IMR-90 (cell line): ENCODE data around the gene TENM4. TPM values are rescaled to one million over a fixed set of nuclear protein-coding genes. Genes with fewer than 3 reads are reported as not detected.

ENCODE experiments used
- ATAC-seq: fragments of 200-7000 bp; cut with Tn5 transposase; 2 replicates; pipeline ENCODE4 v1.9.1; 2020; ENCODE audit warnings: low read depth, mild to moderate bottlenecking, moderate library complexity
- BruUV-seq: library from RNA; stranded (reverse); fragments of 400-500 nt; replicated peaks from 2 replicates; lab custom pipeline; 2021; lab: Mats Ljungman, UMichigan
- CTCF ChIA-PET: fragments of 300-600 bp; formaldehyde crosslinking; extraction: SDS; loops from one replicate; lab custom pipeline; 2021; ENCODE audit warnings: antibody characterized with exemption; lab: Yijun Ruan, JAX
- POLR2A ChIA-PET: fragments of 300-600 bp; sonication (Branson Sonifier 250); formaldehyde crosslinking; loops from one replicate; lab custom pipeline; 2022; ENCODE audit warnings: antibody characterized with exemption; ENCODE audit not compliant: unreplicated experiment; lab: Charles Lee
- DNase-seq: peaks from one replicate; pipeline ENCODE4 v3.0.0; 2013
- H2AFZ ChIP-seq: replicated peaks from 2 replicates; pipeline ENCODE3; 2013; ENCODE audit warnings: low read length, mild to moderate bottlenecking; ENCODE audit not compliant: poor library complexity
- H2AK5ac ChIP-seq: 2 replicates; pipeline ENCODE4 v1.6.1; 2013; ENCODE audit warnings: low read depth, low read length, inconsistent platforms
- H2AK9ac ChIP-seq: replicated peaks from 2 replicates; pipeline ENCODE3; 2013; ENCODE audit warnings: mild to moderate bottlenecking, low read depth, low read length, moderate library complexity; ENCODE audit not compliant: poor library complexity
- H2BK120ac ChIP-seq: 2 replicates; pipeline ENCODE4 v1.6.1; 2013; ENCODE audit warnings: low read depth, low read length, inconsistent platforms
- H2BK15ac ChIP-seq: 3 replicates; pipeline ENCODE4 v1.6.1; 2013; ENCODE audit warnings: low read depth, low read length, inconsistent platforms
- H2BK20ac ChIP-seq: 2 replicates; pipeline ENCODE4 v1.6.1; 2013; ENCODE audit warnings: low read depth, mild to moderate bottlenecking, inconsistent platforms, low read length, moderate library complexity
- H2BK5ac ChIP-seq: 2 replicates; pipeline ENCODE4 v1.6.1; 2013; ENCODE audit warnings: mild to moderate bottlenecking, low read depth, low read length, inconsistent platforms; ENCODE audit not compliant: poor library complexity, severe bottlenecking
- H3K14ac ChIP-seq: replicated peaks from 2 replicates; pipeline ENCODE4 v1.6.1; 2013; ENCODE audit warnings: low read depth, low read length, inconsistent platforms
- H3K18ac ChIP-seq: 2 replicates; pipeline ENCODE4 v1.6.1; 2013; ENCODE audit warnings: low read depth, low read length, control low read depth
- H3K23ac ChIP-seq: 2 replicates; pipeline ENCODE4 v1.6.1; 2013; ENCODE audit warnings: low read depth, low read length, inconsistent platforms
- H3K27ac ChIP-seq: 2 replicates; pipeline ENCODE4 v1.5.1; 2013; ENCODE audit warnings: mild to moderate bottlenecking, control low read depth, low read length; ENCODE audit not compliant: insufficient read depth
- H3K27me3 ChIP-seq: 2 replicates; pipeline ENCODE4 v1.6.1; 2013; ENCODE audit warnings: low read length; ENCODE audit not compliant: control insufficient read depth, insufficient read depth
- H3K36me3 ChIP-seq: 2 replicates; pipeline ENCODE4 v1.6.1; 2013; ENCODE audit warnings: low read length, mixed read lengths; ENCODE audit not compliant: control insufficient read depth, insufficient read depth
- H3K4ac ChIP-seq: 2 replicates; pipeline ENCODE4 v1.6.1; 2013; ENCODE audit warnings: low read depth, low read length, inconsistent platforms
- H3K4me1 ChIP-seq: 2 replicates; pipeline ENCODE4 v1.6.1; 2013; ENCODE audit warnings: low read length, mixed read lengths; ENCODE audit not compliant: control insufficient read depth, insufficient read depth
- H3K4me2 ChIP-seq: 2 replicates; pipeline ENCODE4 v1.6.1; 2013; ENCODE audit warnings: low read depth, mild to moderate bottlenecking, control low read depth, low read length, moderate library complexity
- H3K4me3 ChIP-seq: 2 replicates; pipeline ENCODE4 v1.5.1; 2013; ENCODE audit warnings: low read depth, mild to moderate bottlenecking, control low read depth, low read length, moderate library complexity; ENCODE audit not compliant: insufficient read depth
- H3K56ac ChIP-seq: 2 replicates; pipeline ENCODE4 v1.6.1; 2013; ENCODE audit warnings: low read length, inconsistent platforms; ENCODE audit not compliant: insufficient read depth; ENCODE audit errors: extremely low read depth
- H3K79me1 ChIP-seq, 2 experiments: 2 replicates each; pipeline ENCODE4 v1.6.1; 2013; ENCODE audit warnings: low read length in 2 of 2, inconsistent platforms in 1 of 2, low read depth in 1 of 2
- H3K9ac ChIP-seq: 2 replicates; pipeline ENCODE4 v1.6.1; 2013; ENCODE audit warnings: low read depth, low read length, control low read depth
- H3K9me1 ChIP-seq: 2 replicates; pipeline ENCODE4 v1.6.1; 2013; ENCODE audit warnings: low read length, inconsistent platforms; ENCODE audit not compliant: insufficient read depth
- H3K9me3 ChIP-seq: 2 replicates; pipeline ENCODE4 v1.6.1; 2013; ENCODE audit warnings: low read length; ENCODE audit not compliant: control insufficient read depth, insufficient read depth
- H4K20me1 ChIP-seq: 2 replicates; pipeline ENCODE4 v1.6.1; 2013; ENCODE audit warnings: low read length, inconsistent platforms; ENCODE audit not compliant: insufficient read depth
- H4K5ac ChIP-seq: 2 replicates; pipeline ENCODE4 v1.6.1; 2013; ENCODE audit warnings: mild to moderate bottlenecking, low read depth, low read length, control low read depth
- H4K8ac ChIP-seq, 2 experiments: 2 replicates each; pipeline ENCODE4 v1.6.1; 2013; ENCODE audit warnings: low read depth in 2 of 2, low read length in 2 of 2, control low read depth in 1 of 2, inconsistent platforms in 1 of 2
- H4K91ac ChIP-seq: 2 replicates; pipeline ENCODE4 v1.6.1; 2013; ENCODE audit warnings: low read depth, low read length, inconsistent platforms; ENCODE audit not compliant: insufficient read depth
- BHLHE40 ChIP-seq: fragments of 150-350 bp; IDR thresholded peaks from 2 replicates; pipeline ENCODE4 v1.6.1; 2016; ENCODE audit warnings: mild to moderate bottlenecking, low read depth, low read length
- CEBPB ChIP-seq: IDR thresholded peaks from 2 replicates; pipeline ENCODE4 v1.6.1; 2012; ENCODE audit warnings: low read depth, low read length, improper control_type of control experiment
- FOS ChIP-seq: fragments of 150-350 bp; IDR thresholded peaks from 2 replicates; pipeline ENCODE4 v1.6.1; 2016; ENCODE audit warnings: low read depth, low read length
- MAZ ChIP-seq: IDR thresholded peaks from 2 replicates; pipeline ENCODE4 v1.6.1; 2012; ENCODE audit warnings: low read depth, mild to moderate bottlenecking, low read length, improper control_type of control experiment, moderate library complexity, borderline replicate concordance
- MXI1 ChIP-seq: IDR thresholded peaks from 2 replicates; pipeline ENCODE4 v1.6.1; 2012; ENCODE audit warnings: low read depth, mild to moderate bottlenecking, low read length, moderate library complexity, borderline replicate concordance
- NFE2L2 ChIP-seq: fragments of 150-350 bp; IDR thresholded peaks from 2 replicates; pipeline ENCODE4 v1.6.1; 2016; ENCODE audit warnings: low read depth, mild to moderate bottlenecking, low read length
- POLR2A ChIP-seq: IDR thresholded peaks from 2 replicates; pipeline ENCODE4 v1.6.1; 2012; ENCODE audit warnings: mild to moderate bottlenecking, low read depth, low read length
- RAD21 ChIP-seq: IDR thresholded peaks from 2 replicates; pipeline ENCODE4 v1.6.1; 2012; ENCODE audit warnings: low read length, improper control_type of control experiment
- RCOR1 ChIP-seq: IDR thresholded peaks from 2 replicates; pipeline ENCODE4 v1.6.1; 2012; ENCODE audit warnings: mild to moderate bottlenecking, low read length, improper control_type of control experiment; ENCODE audit not compliant: insufficient replicate concordance
- RFX5 ChIP-seq: IDR thresholded peaks from 2 replicates; pipeline ENCODE4 v1.8.0; 2012; ENCODE audit warnings: low read depth, mild to moderate bottlenecking, low read length, moderate library complexity
- WGBS, 2 experiments: methylation state at CpG; one replicate each; pipeline versions ENCODE4 v1.1.5 to v1.1.7; 2013; ENCODE audit warnings: missing lambda C conversion rate in 2 of 2; ENCODE audit not compliant: insufficient read length in 1 of 2; ENCODE audit errors: extremely low coverage in 2 of 2; 5-methylcytosine and 5-hydroxymethylcytosine counted together
- dilution Hi-C: fragments of 300-500 bp; cut with HindIII; formaldehyde crosslinking; loops from one replicate; pipeline ENCODE4 v1.14.3; 2018; ENCODE audit warnings: low sequenced_read_pairs; ENCODE audit not compliant: unreplicated experiment
- in situ Hi-C: fragments of 300-500 bp; cut with MboI; formaldehyde crosslinking; loops from 3 replicates; pipeline ENCODE4 v1.14.3; 2019; ENCODE audit warnings: low sequenced_read_pairs, inconsistent platforms, mixed read lengths
- intact Hi-C: fragments of 100-400 bp; cut with micrococcal nuclease; formaldehyde crosslinking; loops from 2 replicates; pipeline ENCODE4 v1.10.0; 2022
- polyA plus RNA-seq, 3 experiments: library from polyadenylated mRNA; depleted of rRNA; stranded (reverse); fragments of >200 nt; gene quantifications; 2 replicates each; pipeline ENCODE4 v1.2.3, GENCODE V29; 2012; ENCODE audit warnings: low replicate concordance in 1 of 3
- total RNA-seq: library from RNA; depleted of rRNA; stranded (reverse); fragments of >200 nt; gene quantifications from 2 replicates; pipeline ENCODE4 v1.2.3, GENCODE V29; 2012
- TF ChIP-seq, protein P1 (sequence below): fragments of 150-350 bp; IDR thresholded peaks from 2 replicates; pipeline ENCODE4 v1.6.1; 2017; ENCODE audit warnings: mild to moderate bottlenecking, antibody characterized with exemption, low read length, low read depth
- TF ChIP-seq, protein P2 (sequence below): fragments of 150-350 bp; IDR thresholded peaks from 2 replicates; pipeline ENCODE4 v1.6.1; 2016; ENCODE audit warnings: low read depth, mild to moderate bottlenecking, low read length, moderate library complexity, borderline replicate concordance
- TF ChIP-seq, protein P3 (sequence below): conservative IDR thresholded peaks from 2 replicates; pipeline ENCODE4 v1.5.1; 2012; ENCODE audit warnings: mild to moderate bottlenecking, low read depth, low read length, improper control_type of control experiment

Gene TENM4
- total and polyA plus RNA-seq, 2 of the 4 experiments (the other 2 are of a cell fraction) = 7.4 to 9.0 TPM

DNA sequence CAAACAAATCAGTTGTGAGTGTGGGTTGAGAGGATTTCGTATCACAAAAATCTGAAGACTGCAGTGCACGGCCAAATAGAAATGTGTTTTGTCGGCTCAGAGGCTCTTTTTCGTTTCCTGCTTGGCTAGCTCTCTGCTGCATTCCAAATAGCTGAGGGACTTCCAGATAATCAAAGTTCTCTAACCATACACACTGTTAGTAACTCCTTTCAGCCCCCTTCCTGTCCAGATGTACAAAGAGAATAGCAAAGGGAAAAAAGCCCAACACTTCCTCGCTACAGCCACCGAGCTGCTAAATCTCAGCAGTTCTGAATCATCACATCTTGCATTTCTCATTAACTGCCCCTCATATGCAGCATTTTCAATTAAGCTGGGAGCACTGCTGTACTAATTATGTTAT is 203.1 kb downstream of the TENM4 start (continued):
- peak; percentile 46; the same call in 1 of the 2 replicates for TF ChIP-seq MAZ

DNA sequence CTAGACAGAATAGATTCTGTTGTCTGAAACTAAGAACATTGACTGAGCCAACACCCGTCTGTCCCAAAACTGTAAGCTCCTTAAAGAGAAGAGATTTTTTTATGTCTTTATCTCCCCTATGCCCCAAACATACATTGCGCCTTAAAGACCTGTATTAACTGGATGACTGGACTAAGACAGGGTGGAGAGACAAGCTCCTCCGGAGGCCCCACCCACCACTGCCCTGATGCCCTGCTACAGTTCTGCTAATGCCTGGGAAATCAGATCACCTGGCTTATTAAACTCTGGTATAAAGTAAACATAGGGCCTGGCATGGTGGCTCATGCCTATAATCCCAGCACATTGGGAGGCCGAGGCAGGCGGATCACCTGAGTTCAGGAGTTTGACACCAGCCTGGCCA is 203.7 kb downstream of the TENM4 start:
- peak; percentile 22 for ATAC-seq
- peaks cover 3% of the 10 kb centered on the region; the same call in 1 of the 2 replicates for H4K20me1 ChIP-seq
- H3K23ac ChIP-seq = 0 out of 2 replicates have a peak overlapping the region, but pooled peaks have one; percentile 1
- ChIA-PET CTCF (interaction anchor here (0.6 to 1.4 kb wide), 2 partner anchors 180 to 562 kb away, joined by 4 read pairs; no protein-coding TSS in a partner anchor), POLR2A (no interaction called here)
- peak overlapping the region; percentile 53; the same call in 1 of the 2 replicates for H2BK120ac ChIP-seq
- dilution Hi-C loops (no loop called here), intact Hi-C loops (loop anchor here (2.0 to 10.0 kb wide), 5 partner anchors 35 to 592 kb away; partner anchors contain the start of gene TENM4), in situ Hi-C loops (loop anchor here (10.0 kb wide), 1 partner anchor 442 kb away; no protein-coding TSS in a partner anchor)
- no peak for DNase-seq
- H2BK5ac ChIP-seq = peak overlapping the region; percentile 36
- H2AK5ac ChIP-seq = 0 out of 2 replicates have a peak overlapping the region, but pooled peaks have one; percentile 9
- peak overlapping the region; percentile 28 for H2BK20ac ChIP-seq
- H2AFZ ChIP-seq = no peak overlapping the region
- peak overlapping the region; percentile 43; the same call in 1 of the 2 replicates for H3K27ac ChIP-seq
- no peak overlapping the region for H3K4me3 ChIP-seq
- H3K4me1 ChIP-seq = peaks cover 16% of the 10 kb centered on the region
- peak overlapping the region in 1 of 2 experiments; percentile 10; a peak in 2 of 4 replicates for H4K8ac ChIP-seq
- no peak overlapping the region for H2AK9ac ChIP-seq
- no peaks in the 10 kb centered on the region for H3K27me3 ChIP-seq
- H2BK15ac ChIP-seq = no peak overlapping the region
- H3K9me1 ChIP-seq = 0 out of 2 replicates have a peak, but pooled peaks cover 5% of the 10 kb centered on the region
- H3K56ac ChIP-seq = no peak overlapping the region
- H3K36me3 ChIP-seq = no peaks in the 10 kb centered on the region
- H3K4ac ChIP-seq = peak overlapping the region; percentile 51
- H3K4me2 ChIP-seq = peak overlapping the region; percentile 60
- no peak overlapping the region for H3K9ac ChIP-seq
- no TSS peak for BruUV-seq
- peak overlapping the region; percentile 68 for H3K18ac ChIP-seq
- H4K5ac ChIP-seq = peak overlapping the region; percentile 78
- no peak overlapping the region; the same call in 1 of the 2 replicates for H3K14ac ChIP-seq
- H3K79me1 ChIP-seq = no peaks in the 10 kb centered on the region
- H4K91ac ChIP-seq = peak overlapping the region; percentile 23
- H3K9me3 ChIP-seq = no peaks in the 10 kb centered on the region
- WGBS, 2 experiments = 100% methylated on average over 1 of the region's 5 CpGs; no CpG with 5 or more reads in 1 of the 2 experiments
- TF ChIP-seq RAD21 = no peak
- TF ChIP-seq NFE2L2 = no peak
- TF ChIP-seq RCOR1 = no peak
- no peak for TF ChIP-seq BHLHE40
- TF ChIP-seq, protein P1, sequence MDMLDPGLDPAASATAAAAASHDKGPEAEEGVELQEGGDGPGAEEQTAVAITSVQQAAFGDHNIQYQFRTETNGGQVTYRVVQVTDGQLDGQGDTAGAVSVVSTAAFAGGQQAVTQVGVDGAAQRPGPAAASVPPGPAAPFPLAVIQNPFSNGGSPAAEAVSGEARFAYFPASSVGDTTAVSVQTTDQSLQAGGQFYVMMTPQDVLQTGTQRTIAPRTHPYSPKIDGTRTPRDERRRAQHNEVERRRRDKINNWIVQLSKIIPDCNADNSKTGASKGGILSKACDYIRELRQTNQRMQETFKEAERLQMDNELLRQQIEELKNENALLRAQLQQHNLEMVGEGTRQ = no peak
- TF ChIP-seq FOS = no peak
- no peak for TF ChIP-seq POLR2A
- no peak for TF ChIP-seq MXI1
- TF ChIP-seq, protein P2, sequence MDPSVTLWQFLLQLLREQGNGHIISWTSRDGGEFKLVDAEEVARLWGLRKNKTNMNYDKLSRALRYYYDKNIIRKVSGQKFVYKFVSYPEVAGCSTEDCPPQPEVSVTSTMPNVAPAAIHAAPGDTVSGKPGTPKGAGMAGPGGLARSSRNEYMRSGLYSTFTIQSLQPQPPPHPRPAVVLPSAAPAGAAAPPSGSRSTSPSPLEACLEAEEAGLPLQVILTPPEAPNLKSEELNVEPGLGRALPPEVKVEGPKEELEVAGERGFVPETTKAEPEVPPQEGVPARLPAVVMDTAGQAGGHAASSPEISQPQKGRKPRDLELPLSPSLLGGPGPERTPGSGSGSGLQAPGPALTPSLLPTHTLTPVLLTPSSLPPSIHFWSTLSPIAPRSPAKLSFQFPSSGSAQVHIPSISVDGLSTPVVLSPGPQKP = no peak
- no peak for TF ChIP-seq MAZ
- no peak for TF ChIP-seq RFX5
- TF ChIP-seq, protein P3, sequence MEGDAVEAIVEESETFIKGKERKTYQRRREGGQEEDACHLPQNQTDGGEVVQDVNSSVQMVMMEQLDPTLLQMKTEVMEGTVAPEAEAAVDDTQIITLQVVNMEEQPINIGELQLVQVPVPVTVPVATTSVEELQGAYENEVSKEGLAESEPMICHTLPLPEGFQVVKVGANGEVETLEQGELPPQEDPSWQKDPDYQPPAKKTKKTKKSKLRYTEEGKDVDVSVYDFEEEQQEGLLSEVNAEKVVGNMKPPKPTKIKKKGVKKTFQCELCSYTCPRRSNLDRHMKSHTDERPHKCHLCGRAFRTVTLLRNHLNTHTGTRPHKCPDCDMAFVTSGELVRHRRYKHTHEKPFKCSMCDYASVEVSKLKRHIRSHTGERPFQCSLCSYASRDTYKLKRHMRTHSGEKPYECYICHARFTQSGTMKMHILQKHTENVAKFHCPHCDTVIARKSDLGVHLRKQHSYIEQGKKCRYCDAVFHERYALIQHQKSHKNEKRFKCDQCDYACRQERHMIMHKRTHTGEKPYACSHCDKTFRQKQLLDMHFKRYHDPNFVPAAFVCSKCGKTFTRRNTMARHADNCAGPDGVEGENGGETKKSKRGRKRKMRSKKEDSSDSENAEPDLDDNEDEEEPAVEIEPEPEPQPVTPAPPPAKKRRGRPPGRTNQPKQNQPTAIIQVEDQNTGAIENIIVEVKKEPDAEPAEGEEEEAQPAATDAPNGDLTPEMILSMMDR = no peak
- TF ChIP-seq CEBPB = no peak
